GM20431 (cell line): ENCODE data around the gene MBLAC1.

Experiments used
- in situ Hi-C: fragments of 300-500 bp; cut with MseI, MboI; formaldehyde crosslinking; loops from one replicate; pipeline ENCODE4 v1.15.0; 2020; ENCODE audit warnings: low sequenced_read_pairs; ENCODE audit not compliant: unreplicated experiment

Gene MBLAC1

GRCh38 chr7:100148559-100149328, 22.0 kb downstream of the MBLAC1 start, which contains the start of gene LAMTOR4:
TSS of gene LAMTOR4 (plus strand) at chr7:100148918. CDS start at chr7:100148973, 55 bp downstream.
- in situ Hi-C loops, result no loop called here

DNA sequence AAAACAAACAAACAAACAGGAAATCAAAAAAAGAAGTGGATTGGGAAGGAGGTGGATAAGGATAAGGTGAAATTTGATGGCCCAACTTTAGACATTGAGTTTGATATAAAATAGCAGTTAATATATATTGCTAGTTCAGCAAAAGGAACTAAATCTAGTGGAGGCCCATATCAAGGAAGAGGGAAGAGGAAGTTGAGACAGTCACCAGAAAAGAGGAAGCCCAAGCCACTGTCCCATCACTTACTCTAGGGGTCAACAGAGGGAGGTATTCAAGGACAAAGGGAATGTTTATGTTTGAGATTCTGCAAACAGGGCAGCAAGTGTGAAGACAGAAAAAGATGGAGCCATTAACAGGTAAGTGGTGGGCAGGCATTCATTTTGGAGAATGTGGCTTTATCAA, 25.6 kb downstream of the MBLAC1 start:
- in situ Hi-C loops, result no loop called here

DNA sequence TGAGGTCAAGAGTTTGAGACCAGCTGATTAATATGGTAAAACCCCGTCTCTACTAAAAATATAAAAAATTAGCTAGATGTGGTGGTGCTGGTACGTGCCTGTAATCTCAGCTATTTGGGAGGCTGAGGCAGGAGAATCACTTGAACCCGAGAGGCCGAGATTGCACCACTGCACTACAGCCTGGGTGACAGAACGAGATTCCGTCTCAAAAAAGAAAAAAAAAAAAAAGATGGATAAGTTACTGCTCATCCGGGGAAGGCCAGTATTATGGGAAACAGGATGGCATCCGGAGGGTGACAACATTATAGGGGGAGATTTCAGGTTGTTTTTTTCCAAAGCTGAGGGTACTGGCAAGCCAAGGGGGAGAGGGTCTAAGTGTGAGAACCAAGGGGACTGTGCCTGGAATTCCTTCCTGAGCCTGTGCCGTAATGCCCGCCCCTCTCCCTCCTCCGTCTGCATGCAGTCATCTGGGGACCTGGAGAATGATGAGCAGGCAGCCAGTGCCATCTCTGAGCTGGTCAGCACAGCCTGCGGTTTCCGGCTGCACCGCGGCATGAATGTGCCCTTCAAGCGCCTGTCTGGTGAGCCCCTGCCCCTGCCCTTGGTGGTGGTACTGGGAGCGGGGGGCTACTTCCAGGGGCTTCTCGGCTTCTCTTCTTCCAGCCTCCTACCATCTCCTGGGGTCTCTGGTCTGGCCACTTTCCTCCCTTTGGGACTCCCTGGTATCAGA, 26.3 kb downstream of the MBLAC1 start:
- in situ Hi-C loops, result no loop called here

GRCh38 chr7:100153708-100154535, 27.2 kb downstream of the MBLAC1 start:
- in situ Hi-C loops, result no loop called here

DNA sequence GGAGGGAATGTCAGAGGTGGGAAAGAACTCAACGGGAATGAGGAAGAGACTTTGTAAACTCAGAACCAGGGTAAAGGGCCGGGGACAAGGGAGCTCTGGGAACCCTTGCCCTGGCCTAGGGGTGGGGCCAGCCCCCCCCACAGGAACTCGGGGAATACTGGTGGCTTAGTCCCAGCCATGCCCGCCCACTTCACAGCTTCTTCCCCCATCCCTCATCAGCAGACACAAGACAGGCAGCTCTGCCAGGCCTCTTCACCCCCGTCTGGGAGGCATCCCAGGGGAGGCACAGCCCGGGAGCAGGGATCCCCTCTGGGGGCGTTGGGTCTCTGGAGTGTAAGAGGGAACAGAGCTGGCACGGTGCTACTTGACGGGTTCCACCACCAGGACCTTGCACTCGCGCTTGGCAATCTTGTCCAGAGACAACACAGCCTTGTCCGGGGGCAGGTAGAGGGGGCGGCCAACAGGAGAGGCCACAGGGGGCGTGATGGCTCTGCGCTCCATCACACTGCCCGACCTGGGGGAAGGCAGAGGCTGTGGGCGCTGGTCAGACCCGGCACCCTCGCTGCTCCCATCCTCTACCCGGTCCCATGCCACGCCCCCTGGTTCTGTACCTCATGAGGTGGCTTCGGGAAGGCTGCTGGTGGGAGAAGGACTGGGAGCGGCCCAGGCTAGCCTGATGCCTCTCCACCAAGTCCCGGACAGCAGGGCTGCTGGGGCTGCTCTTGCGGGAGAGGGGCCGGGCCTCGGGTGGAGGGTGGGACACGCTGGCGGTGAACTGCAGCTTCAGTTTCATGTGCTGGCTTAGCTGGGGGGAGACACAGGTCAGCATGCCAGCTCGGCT, 28.1 kb downstream of the MBLAC1 start:
- in situ Hi-C loops, result no loop called here

- in situ Hi-C loops, result no loop called here
Observed at GRCh38 chr7:100155553-100156317, 29.0 kb downstream of the MBLAC1 start.

- in situ Hi-C loops, result no loop called here
Observed at GRCh38 chr7:100156331-100157068, 29.7 kb downstream of the MBLAC1 start.

GRCh38 chr7:100157069-100157333, 30.2 kb downstream of the MBLAC1 start:
- in situ Hi-C loops, result no loop called here

DNA sequence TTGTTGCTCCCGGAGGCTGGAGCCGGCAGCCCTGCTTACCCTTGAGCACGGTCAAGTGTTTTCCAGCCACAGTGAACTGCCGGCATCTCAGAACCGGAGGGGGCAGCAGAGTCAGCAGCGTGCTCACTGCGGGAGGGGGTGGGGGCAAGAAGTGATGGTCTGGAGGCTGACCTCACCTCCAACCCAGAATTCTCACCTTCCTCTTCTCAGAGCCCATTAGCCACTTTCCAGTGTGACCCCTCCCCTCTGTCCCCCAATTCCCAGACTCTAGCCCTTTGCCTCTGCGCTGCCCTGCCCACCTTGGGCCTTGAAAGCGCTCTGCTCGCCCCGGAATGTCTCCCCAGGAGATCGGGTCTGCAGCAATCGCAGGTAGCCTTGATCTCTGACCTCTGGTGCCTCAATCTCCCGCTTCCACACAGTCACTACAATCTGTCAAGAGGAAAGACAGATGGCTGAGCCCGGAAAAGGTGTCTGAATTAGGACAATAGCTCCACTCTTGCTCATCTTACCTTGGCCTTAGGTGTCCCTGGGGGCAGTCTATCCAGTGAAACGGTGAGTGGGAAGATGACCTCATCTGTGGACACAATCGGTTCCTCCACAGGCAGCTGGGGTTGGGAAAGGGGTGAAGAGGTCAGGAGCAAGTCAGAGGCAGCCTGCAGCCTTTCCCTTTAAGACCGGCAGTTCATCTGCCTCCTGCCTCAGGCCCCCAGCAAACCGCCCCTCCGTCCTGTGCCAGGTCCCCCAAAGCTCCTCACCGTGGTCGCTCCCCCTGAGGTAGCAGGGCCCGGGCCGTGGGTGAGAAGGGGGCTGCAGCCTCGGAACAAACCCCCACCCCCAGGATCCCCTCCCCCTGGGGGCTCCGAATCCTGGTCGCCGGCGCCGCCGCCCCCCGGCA, 30.8 kb downstream of the MBLAC1 start:
- in situ Hi-C loops, result no loop called here

GRCh38 chr7:100158229-100159098, 31.7 kb downstream of the MBLAC1 start, which contains the start of gene TRAPPC14:
TSS of gene TRAPPC14 (minus strand) at chr7:100158723. CDS start at chr7:100158499, 224 bp downstream.
- in situ Hi-C loops, result no loop called here

- in situ Hi-C loops, result no loop called here
Observed at GRCh38 chr7:100159099-100159623, 32.4 kb downstream of the MBLAC1 start.

- in situ Hi-C loops, result no loop called here
Observed at GRCh38 chr7:100160067-100160466, 33.3 kb downstream of the MBLAC1 start.

DNA sequence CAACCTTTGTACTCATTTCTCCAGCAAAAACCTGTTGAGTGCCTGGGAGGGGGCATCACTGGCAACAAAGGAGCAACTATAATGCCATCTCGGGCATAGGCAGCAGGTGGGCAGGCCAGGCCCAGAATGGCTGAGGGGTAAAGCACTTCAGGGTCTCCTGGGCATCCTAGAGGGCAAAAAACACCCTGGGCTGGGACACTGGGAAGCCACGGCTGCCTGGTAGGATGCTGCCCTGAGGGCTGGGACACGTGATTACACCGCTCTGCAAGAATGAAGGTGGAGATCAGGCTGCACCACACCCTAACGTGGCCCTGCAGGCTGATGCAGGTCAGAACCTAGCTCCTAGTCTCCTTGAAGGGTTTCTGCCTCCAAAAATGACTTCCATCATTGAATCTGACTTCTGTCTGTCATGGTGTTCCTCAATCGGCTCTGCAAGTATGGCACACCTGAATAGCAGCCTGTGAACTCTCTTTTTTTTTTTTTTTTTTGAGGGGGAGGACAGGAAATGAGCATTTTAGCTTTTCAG, 36.3 kb downstream of the MBLAC1 start:
- in situ Hi-C loops, result no loop called here

GRCh38 chr7:100163871-100164270, 37.1 kb downstream of the MBLAC1 start:
- in situ Hi-C loops, result no loop called here

DNA sequence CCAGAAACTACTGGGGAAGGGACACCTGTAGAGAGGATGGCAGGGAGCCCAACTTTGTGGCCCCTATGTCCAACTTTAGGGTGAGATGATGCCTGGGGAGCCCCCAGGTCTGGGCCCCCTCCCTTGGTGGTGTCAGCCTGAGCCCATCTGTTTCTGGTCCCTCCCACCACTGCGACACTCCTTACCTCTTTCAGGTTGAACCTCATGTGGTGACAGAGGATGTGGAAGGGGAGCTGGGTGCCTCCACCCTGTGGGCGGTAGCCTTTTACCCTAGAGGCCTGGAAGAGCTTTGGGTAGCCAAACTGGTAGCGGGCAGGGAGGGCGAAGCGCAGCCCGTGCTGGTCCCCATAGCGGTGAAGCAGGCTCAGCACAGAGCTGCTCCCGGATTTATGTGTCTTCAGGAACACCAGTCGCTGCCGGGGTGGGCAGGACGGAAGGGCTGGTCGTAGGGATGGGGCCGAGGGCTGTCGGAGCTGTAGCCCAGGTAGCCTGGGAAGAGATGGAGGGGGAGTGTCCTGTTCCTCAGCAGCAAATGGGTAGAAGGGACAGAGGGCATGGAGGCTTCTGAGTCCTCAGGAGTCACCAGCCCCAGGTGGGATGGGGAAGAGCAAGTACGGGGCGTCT, 39.7 kb downstream of the MBLAC1 start:
- in situ Hi-C loops, result no loop called here
